Chondrocyte (in vitro differentiated cells): ENCODE results near the gene GALR2. TPM values are rescaled to one million over a fixed set of nuclear protein-coding genes. Genes with fewer than 3 reads are reported as not detected.
A peak's percentile ranks its signal among the peaks of the same experiment; 100 is the strongest.
"Not testable (repeated sequence)": the region's sequence is repeated elsewhere in the genome, so short reads cannot be mapped to it uniquely, and the experiment has no call there.

ENCODE experiments used
- DNase-seq: peaks from one replicate; pipeline ENCODE4 v3.0.0; 2021; ENCODE audit warnings: mixed read lengths, low spot score
- H3K27ac Mint-ChIP-seq: one replicate; pipeline ENCODE4 v1.8.0; 2021; ENCODE audit warnings: mild to moderate bottlenecking, moderate library complexity, mixed read lengths; ENCODE audit not compliant: unreplicated experiment
- H3K27me3 Mint-ChIP-seq: 2 replicates; pipeline ENCODE4 v1.8.0; 2021; ENCODE audit warnings: low read depth, mixed read lengths
- H3K36me3 Mint-ChIP-seq: 2 replicates; pipeline ENCODE4 v1.8.0; 2021; ENCODE audit warnings: low read depth, mixed read lengths
- H3K4me1 Mint-ChIP-seq: 2 replicates; pipeline ENCODE4 v1.8.0; 2021; ENCODE audit warnings: low read depth, mild to moderate bottlenecking, mixed read lengths
- H3K4me3 Mint-ChIP-seq: one replicate; pipeline ENCODE4 v1.8.0; 2021; ENCODE audit warnings: mild to moderate bottlenecking, moderate library complexity, mixed read lengths; ENCODE audit not compliant: unreplicated experiment
- H3K9me3 Mint-ChIP-seq: 2 replicates; pipeline ENCODE4 v1.8.0; 2021; ENCODE audit warnings: low read depth, mixed read lengths
- total RNA-seq: library from RNA; stranded (reverse); gene quantifications from 3 replicates; pipeline ENCODE4 v1.2.1, GENCODE V29; 2021
- TF ChIP-seq, protein P1 (sequence below): fragments of 200-600 bp; sonication (generic); IDR thresholded peaks from 2 replicates; pipeline ENCODE4 v1.5.0; 2021; ENCODE audit warnings: antibody characterized with exemption, mild to moderate bottlenecking, moderate library complexity

The GALR2 gene
- total RNA-seq, 1 donor from 2014 or later: not detected

- Mint-ChIP-seq H3K9me3 (no peaks in the 10 kb centered on the region), H3K27ac (no peak overlapping the region), H3K4me1 (peaks cover 19% of the 10 kb centered on the region), H3K4me3 (no peak overlapping the region), H3K27me3 (peaks cover 52% of the 10 kb centered on the region), H3K36me3 (peaks cover 3% of the 10 kb centered on the region)
- peak; percentile 84 for DNase-seq
- TF ChIP-seq, protein P1, sequence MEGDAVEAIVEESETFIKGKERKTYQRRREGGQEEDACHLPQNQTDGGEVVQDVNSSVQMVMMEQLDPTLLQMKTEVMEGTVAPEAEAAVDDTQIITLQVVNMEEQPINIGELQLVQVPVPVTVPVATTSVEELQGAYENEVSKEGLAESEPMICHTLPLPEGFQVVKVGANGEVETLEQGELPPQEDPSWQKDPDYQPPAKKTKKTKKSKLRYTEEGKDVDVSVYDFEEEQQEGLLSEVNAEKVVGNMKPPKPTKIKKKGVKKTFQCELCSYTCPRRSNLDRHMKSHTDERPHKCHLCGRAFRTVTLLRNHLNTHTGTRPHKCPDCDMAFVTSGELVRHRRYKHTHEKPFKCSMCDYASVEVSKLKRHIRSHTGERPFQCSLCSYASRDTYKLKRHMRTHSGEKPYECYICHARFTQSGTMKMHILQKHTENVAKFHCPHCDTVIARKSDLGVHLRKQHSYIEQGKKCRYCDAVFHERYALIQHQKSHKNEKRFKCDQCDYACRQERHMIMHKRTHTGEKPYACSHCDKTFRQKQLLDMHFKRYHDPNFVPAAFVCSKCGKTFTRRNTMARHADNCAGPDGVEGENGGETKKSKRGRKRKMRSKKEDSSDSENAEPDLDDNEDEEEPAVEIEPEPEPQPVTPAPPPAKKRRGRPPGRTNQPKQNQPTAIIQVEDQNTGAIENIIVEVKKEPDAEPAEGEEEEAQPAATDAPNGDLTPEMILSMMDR: no peak
Observed at GRCh38 chr17:76076765-76077583, 2.4 kb downstream of the GALR2 start.

DNA sequence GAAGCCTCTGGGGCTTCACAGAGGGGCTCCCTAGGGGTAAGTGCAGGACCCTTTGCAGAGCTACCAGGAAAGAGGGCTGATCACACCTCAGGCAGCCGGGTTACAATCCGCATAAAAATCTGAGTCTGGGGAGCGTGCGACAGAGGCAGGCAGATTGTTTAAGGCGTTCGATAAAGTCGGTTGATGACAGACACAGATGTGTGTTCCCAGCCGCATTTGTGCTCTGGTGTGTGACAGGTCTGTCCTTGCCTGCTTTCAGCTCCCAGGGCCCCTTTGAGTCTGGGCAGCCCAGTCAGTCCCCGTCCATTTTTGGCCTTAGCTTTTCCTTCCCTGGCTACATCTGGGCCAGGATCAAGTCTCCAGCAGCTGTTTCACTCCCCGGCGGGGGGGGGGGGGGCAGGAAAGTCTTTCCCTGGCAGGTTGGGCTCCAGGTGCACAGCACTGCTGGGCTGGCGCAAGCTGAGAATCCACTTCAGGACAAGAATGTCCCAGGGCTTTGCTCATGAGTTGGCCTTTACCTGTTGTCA lies 3.1 kb downstream of the GALR2 start:
- H3K27me3 Mint-ChIP-seq: peaks cover 52% of the 10 kb centered on the region
- H3K27ac Mint-ChIP-seq: no peak overlapping the region
- peak; percentile 36 for DNase-seq
- peaks cover 16% of the 10 kb centered on the region for H3K4me1 Mint-ChIP-seq
- TF ChIP-seq, protein P1: no peak
- no peak overlapping the region for H3K4me3 Mint-ChIP-seq
- H3K9me3 Mint-ChIP-seq: no peaks in the 10 kb centered on the region
- peaks cover 3% of the 10 kb centered on the region for H3K36me3 Mint-ChIP-seq

- H3K4me1 Mint-ChIP-seq: peaks cover 13% of the 10 kb centered on the region
- H3K36me3 Mint-ChIP-seq, H3K27ac Mint-ChIP-seq, H3K9me3 Mint-ChIP-seq, DNase-seq, H3K4me3 Mint-ChIP-seq: not testable (repeated sequence)
- H3K27me3 Mint-ChIP-seq: peaks cover 52% of the 10 kb centered on the region
Observed at GRCh38 chr17:76078370-76078769, 3.8 kb downstream of the GALR2 start.

GRCh38 chr17:76078860-76079534 lies 4.4 kb downstream of the GALR2 start, which contains the start of gene ZACN:
ZACN (plus strand) TSS chr17:76079182; CDS start chr17:76079265, 83 bp downstream.
- H3K4me3 Mint-ChIP-seq: no peak within 1 kb of the TSS
- TF ChIP-seq, protein P1: no peak
- H3K4me1 Mint-ChIP-seq: peaks cover 13% of the 10 kb centered on the region
- H3K36me3 Mint-ChIP-seq: peaks cover 9% of the 10 kb centered on the region
- peaks cover 48% of the 10 kb centered on the region for H3K27me3 Mint-ChIP-seq
- DNase-seq: peak; percentile 84
- no peaks in the 10 kb centered on the region for H3K9me3 Mint-ChIP-seq
- no peak within 1 kb of the TSS for H3K27ac Mint-ChIP-seq

DNA sequence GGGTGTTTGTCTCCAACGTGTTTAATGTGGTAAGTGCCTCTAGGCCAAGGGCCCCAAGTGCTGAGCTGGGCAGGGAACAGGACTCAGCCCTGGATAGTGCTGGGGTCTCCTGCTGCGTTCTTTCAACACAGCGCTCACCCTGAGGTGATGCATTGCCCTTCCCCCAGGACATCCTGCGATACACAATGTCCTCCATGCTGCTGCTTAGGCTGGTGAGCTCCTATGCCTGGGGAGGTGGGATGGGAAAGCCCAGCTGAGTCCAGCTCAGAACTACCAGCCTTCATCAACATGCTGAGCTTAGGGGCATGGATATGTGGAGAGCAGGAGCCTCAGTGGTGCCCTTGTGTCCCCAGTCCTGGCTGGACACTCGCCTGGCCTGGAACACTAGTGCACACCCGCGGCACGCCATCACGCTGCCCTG lies 5.0 kb downstream of the GALR2 start:
- Mint-ChIP-seq H3K9me3 (no peaks in the 10 kb centered on the region), H3K4me3 (no peak overlapping the region), H3K27me3 (peaks cover 48% of the 10 kb centered on the region), H3K36me3 (peaks cover 13% of the 10 kb centered on the region), H3K27ac (no peak overlapping the region), H3K4me1 (peaks cover 13% of the 10 kb centered on the region)
- TF ChIP-seq, protein P1: no peak
- DNase-seq: no peak
